NCI-H1048 (cell line): ENCODE measurements around the gene GRIN2A.

Experiments used
- DNase-seq: peaks from one replicate; lab custom pipeline; 2025; lab: John Stamatoyannopoulos, UW

The GRIN2A gene

GRCh38 chr16:9965079-9965478 lies 217.1 kb downstream of the GRIN2A start:
- no peak for DNase-seq

- DNase-seq, result no peak
These were observed 217.8 kb downstream of the GRIN2A start for GRCh38 chr16:9964426-9964825.

GRCh38 chr16:9957433-9957832 lies 224.8 kb downstream of the GRIN2A start:
- no peak for DNase-seq

GRCh38 chr16:9957002-9957401 lies 225.2 kb downstream of the GRIN2A start:
- DNase-seq, result no peak

GRCh38 chr16:9955677-9956076 lies 226.6 kb downstream of the GRIN2A start:
- no peak for DNase-seq

GRCh38 chr16:9953908-9954570 lies 228.2 kb downstream of the GRIN2A start:
- no peak for DNase-seq

GRCh38 chr16:9950658-9951057 lies 231.6 kb downstream of the GRIN2A start:
- no peak for DNase-seq

GRCh38 chr16:9949396-9949795 lies 232.8 kb downstream of the GRIN2A start:
- DNase-seq, result no peak

GRCh38 chr16:9948933-9949332 lies 233.3 kb downstream of the GRIN2A start:
- no peak for DNase-seq

DNA sequence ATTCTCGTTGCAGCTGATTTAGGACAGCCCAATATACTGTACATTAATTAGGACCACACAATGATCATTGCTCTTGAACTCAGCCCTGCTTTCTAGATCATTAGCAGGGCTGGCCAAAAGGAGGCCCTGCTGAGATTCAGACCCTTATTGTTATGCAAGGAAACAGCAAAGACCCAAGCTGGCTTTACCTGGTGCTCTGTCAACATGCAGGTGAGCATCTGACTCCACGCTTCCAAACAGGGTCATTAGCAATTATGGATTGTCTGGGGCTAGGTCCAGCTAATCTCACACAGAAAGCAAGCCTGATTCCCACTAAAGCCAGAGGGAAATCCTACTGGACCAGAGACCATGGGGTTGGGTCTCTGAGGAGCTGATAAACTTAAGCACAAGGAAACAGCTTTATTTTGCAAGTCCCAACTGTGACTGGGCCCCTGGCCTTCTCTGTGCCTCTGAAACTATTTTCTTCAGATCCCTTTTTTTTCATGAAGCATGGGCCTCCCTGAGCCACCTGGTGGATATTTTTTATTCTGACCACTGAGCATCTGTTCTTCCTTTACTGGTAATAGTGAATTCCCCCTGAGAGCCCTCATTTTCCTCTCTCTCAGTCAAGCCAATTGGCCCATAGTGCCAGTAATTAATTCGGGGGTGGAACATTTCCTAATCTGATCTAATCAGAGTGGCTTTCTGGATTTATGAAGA lies 236.1 kb downstream of the GRIN2A start:
- no peak for DNase-seq

GRCh38 chr16:9943121-9943520 lies 239.1 kb downstream of the GRIN2A start:
- DNase-seq, result no peak

DNA sequence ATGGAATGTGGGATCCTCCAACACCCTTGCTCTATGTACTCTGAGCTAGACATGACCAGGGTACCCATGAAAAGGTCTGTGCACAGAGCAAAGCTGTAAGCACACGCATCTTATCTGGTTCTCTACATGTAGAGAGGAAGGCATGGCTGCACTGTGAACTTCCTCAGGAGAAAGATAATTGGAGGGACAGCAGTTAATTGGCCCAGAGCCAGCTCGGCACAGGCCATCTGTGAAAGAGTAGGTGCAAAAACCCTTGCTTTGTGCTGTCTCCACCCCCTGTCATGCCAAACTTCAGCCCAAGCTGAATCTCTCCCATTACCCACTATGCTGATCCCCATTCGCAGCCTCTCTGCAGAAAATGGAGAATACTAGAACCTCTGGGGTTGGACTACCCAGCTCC lies 241.0 kb downstream of the GRIN2A start:
- no peak for DNase-seq

- no peak for DNase-seq
These were observed 247.3 kb downstream of the GRIN2A start for GRCh38 chr16:9934723-9935508.

- no peak for DNase-seq
These were observed 249.1 kb downstream of the GRIN2A start for GRCh38 chr16:9932919-9933653.

DNA sequence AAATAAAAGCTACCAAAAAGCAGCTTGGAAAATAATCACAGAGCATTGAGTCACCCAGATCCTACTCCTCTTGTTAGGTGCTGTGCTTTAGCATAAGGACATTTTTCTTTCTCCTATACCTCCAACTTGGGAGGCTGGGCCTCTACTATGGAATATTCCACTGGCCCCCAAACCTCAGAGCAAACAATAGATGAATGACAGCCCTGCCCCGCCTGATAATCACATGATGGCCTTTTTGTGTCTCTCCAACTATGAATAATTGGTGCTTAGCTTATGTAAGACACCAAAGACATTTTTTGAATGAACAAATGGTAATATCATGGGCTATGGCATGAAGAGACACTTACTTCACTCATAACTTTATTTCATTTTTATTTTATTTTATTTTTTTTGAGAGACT lies 250.2 kb downstream of the GRIN2A start:
- no peak for DNase-seq

GRCh38 chr16:9929836-9930235 lies 252.4 kb downstream of the GRIN2A start:
- no peak for DNase-seq

DNA sequence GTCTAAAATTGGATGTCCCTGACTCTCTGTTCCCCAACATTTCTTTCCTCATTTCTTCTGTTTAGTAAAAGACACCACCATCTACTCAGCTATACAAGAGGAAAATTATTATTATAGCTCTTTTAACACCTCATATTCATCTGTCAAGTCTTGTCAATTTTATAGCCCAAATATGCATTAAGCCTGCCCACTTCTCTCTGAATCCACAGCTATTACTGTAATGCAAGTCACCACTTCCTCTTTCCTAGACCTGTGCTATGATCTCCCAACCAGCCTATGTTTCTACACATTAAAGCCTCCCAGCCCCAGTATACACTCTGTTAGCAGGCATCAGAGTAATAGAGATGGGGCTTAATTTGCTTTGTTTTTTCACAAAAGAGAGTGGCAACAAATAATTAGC lies 252.9 kb downstream of the GRIN2A start:
- no peak for DNase-seq

GRCh38 chr16:9922441-9922840 lies 259.8 kb downstream of the GRIN2A start:
- DNase-seq, result no peak

GRCh38 chr16:9921997-9922396 lies 260.2 kb downstream of the GRIN2A start:
- no peak for DNase-seq

GRCh38 chr16:9919460-9919859 lies 262.8 kb downstream of the GRIN2A start:
- DNase-seq, result no peak

GRCh38 chr16:9917691-9918090 lies 264.5 kb downstream of the GRIN2A start:
- no peak for DNase-seq

- DNase-seq, result no peak
These were observed 268.5 kb downstream of the GRIN2A start for GRCh38 chr16:9913604-9914326.
